ENCODE data around the gene FBXW11.

FBXW11 gene

DNA sequence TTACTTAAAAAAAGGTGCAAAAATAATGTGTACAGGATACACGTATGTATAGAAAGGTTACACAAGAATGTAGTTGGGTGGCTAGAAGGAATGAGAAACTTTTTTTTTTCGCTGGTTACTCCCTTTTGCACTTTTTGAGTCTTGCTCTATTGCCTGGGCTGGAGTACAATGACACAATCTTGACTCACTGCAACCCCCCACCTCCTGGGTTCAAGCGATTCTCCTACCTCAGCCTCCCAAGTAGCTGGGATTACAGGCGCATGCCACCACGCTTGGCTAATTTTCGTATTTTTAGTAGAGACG is 15.8 kb downstream of the FBXW11 start:
- H3K27ac ChIP-seq = no peak overlapping the region
- H4K20me1 ChIP-seq (ENCODE audit: insufficient read depth) = no peaks in the 10 kb centered on the region
- no peak overlapping the region for H2AFZ ChIP-seq (ENCODE audit: low read depth)
- H3K9ac ChIP-seq = no peak overlapping the region
- no peaks in the 10 kb centered on the region for H3K4me1 ChIP-seq (ENCODE audit: low read depth, poor library complexity, severe bottlenecking)
- H3K4me3 ChIP-seq (IDR thresholded peaks at IDR 0.05; ENCODE audit: insufficient read depth, low read depth, low read length) = no peak overlapping the region
- TF ChIP-seq, protein P1, sequence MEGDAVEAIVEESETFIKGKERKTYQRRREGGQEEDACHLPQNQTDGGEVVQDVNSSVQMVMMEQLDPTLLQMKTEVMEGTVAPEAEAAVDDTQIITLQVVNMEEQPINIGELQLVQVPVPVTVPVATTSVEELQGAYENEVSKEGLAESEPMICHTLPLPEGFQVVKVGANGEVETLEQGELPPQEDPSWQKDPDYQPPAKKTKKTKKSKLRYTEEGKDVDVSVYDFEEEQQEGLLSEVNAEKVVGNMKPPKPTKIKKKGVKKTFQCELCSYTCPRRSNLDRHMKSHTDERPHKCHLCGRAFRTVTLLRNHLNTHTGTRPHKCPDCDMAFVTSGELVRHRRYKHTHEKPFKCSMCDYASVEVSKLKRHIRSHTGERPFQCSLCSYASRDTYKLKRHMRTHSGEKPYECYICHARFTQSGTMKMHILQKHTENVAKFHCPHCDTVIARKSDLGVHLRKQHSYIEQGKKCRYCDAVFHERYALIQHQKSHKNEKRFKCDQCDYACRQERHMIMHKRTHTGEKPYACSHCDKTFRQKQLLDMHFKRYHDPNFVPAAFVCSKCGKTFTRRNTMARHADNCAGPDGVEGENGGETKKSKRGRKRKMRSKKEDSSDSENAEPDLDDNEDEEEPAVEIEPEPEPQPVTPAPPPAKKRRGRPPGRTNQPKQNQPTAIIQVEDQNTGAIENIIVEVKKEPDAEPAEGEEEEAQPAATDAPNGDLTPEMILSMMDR (conservative IDR thresholded peaks at IDR 0.05; ENCODE audit: low read depth, low read length) = no peak
- H3K79me2 ChIP-seq (ENCODE audit: insufficient read depth, low read depth) = 0 out of 2 replicates have a peak, but pooled peaks cover 3% of the 10 kb centered on the region
- no peaks in the 10 kb centered on the region for H3K27me3 ChIP-seq (ENCODE audit: insufficient read depth, low read depth)
- H3K4me2 ChIP-seq = no peak overlapping the region
- no peaks in the 10 kb centered on the region for H3K36me3 ChIP-seq (ENCODE audit: insufficient read depth)

DNA sequence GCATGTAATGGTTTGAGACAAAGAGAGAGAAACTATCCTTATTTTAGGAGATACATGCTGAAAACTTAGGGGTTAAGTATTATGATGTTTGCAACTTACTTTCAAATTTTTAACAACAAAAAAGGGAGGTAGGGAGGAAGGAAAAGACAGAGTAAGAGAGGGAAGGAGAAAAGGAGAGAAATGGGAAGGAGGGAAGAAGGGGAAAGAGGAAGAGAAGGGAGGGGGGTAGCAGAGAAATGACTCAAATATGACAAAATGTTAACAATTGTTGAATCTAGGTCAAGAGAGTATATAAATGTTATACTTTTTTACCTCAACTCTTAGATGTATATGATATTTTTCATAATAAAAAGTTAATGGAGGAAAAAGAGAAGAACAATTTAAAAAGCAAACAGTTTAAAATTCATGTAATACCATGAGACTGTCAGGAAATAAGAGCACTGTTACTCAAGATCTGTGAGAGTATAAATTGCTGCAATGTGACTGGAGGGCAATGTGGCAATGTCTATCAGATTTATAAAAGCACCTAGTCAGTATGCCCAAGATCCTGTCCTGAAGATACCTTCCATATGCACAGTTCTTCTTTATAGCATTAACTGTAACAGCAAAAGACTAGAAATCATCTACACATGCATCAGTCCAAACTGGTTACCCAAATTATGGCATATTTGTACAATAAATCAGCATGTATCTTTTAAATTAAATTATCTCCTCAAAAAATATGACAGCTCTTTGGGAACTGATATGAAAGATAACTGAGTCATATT is 16.3 kb downstream of the FBXW11 start:
- no peaks in the 10 kb centered on the region for H4K20me1 ChIP-seq (ENCODE audit: insufficient read depth)
- TF ChIP-seq, protein P1 (conservative IDR thresholded peaks at IDR 0.05; ENCODE audit: low read depth, low read length) = no peak
- H3K27me3 ChIP-seq (ENCODE audit: insufficient read depth, low read depth) = no peaks in the 10 kb centered on the region
- H3K4me2 ChIP-seq = no peak overlapping the region
- H3K4me1 ChIP-seq (ENCODE audit: low read depth, poor library complexity, severe bottlenecking) = no peaks in the 10 kb centered on the region
- H2AFZ ChIP-seq (ENCODE audit: low read depth) = no peak overlapping the region
- no peaks in the 10 kb centered on the region for H3K36me3 ChIP-seq (ENCODE audit: insufficient read depth)
- H3K27ac ChIP-seq = no peak overlapping the region
- no peak overlapping the region for H3K4me3 ChIP-seq (IDR thresholded peaks at IDR 0.05; ENCODE audit: insufficient read depth, low read depth, low read length)
- no peak overlapping the region for H3K9ac ChIP-seq
- H3K79me2 ChIP-seq (ENCODE audit: insufficient read depth, low read depth) = 0 out of 2 replicates have a peak, but pooled peaks cover 3% of the 10 kb centered on the region

DNA sequence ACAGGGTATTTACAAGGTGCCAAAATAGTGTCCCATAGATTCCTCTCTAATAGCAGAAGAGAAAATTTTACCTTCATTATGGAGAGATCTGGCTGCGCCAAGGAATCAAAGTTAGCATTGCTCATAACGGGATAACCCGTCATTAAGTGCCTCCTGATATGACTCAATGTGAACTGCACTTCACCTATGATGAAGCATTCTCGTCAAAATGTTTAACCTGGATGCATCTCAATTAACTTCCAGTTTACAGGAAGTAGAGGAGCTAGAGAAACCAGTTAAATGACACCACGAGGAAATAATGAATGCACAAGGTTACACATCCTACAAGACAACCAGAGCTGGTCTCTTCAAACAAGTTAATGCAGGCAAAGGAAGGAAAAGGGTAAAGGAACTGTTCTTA is 17.2 kb downstream of the FBXW11 start:
- H3K4me3 ChIP-seq (IDR thresholded peaks at IDR 0.05; ENCODE audit: insufficient read depth, low read depth, low read length) = no peak overlapping the region
- no peaks in the 10 kb centered on the region for H3K4me1 ChIP-seq (ENCODE audit: low read depth, poor library complexity, severe bottlenecking)
- no peak overlapping the region for H3K27ac ChIP-seq
- H2AFZ ChIP-seq (ENCODE audit: low read depth) = no peak overlapping the region
- H3K4me2 ChIP-seq = no peak overlapping the region
- no peaks in the 10 kb centered on the region for H3K36me3 ChIP-seq (ENCODE audit: insufficient read depth)
- H3K27me3 ChIP-seq (ENCODE audit: insufficient read depth, low read depth) = no peaks in the 10 kb centered on the region
- TF ChIP-seq, protein P1 (conservative IDR thresholded peaks at IDR 0.05; ENCODE audit: low read depth, low read length) = no peak
- no peak overlapping the region for H3K9ac ChIP-seq
- H4K20me1 ChIP-seq (ENCODE audit: insufficient read depth) = no peaks in the 10 kb centered on the region
- H3K79me2 ChIP-seq (ENCODE audit: insufficient read depth, low read depth) = 0 out of 2 replicates have a peak, but pooled peaks cover 3% of the 10 kb centered on the region

DNA sequence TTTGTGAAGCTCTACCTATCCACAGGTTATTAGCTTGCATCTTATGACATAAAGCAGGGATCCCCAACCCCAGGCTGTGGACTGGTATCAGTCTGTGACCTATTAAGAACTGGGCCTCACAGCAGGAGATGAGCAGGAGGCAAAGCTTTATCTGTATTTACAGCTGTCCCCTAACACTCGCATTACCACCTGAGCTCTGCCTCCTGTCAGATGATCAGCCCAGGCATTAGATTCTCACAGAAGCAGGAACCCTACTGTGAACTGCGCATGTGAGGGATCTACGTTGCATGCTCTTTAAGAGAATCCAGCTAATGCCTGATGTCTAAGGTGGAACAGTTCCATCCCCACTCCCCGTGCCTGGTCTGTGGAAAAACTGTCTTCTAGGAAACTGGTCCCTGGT is 19.7 kb downstream of the FBXW11 start:
- Histone ChIP-seq H3K4me1 (ENCODE audit: low read depth, poor library complexity, severe bottlenecking) (no peaks in the 10 kb centered on the region), H3K79me2 (ENCODE audit: insufficient read depth, low read depth) (0 out of 2 replicates have a peak, but pooled peaks cover 3% of the 10 kb centered on the region), H2AFZ (ENCODE audit: low read depth) (no peak overlapping the region), H3K36me3 (ENCODE audit: insufficient read depth) (no peaks in the 10 kb centered on the region), H3K27me3 (ENCODE audit: insufficient read depth, low read depth) (no peaks in the 10 kb centered on the region), H3K27ac (no peak overlapping the region), H3K4me2 (no peak overlapping the region), H4K20me1 (ENCODE audit: insufficient read depth) (no peaks in the 10 kb centered on the region), H3K9ac (no peak overlapping the region), H3K4me3 (IDR thresholded peaks at IDR 0.05; ENCODE audit: insufficient read depth, low read depth, low read length) (no peak overlapping the region)
- TF ChIP-seq, protein P1 (conservative IDR thresholded peaks at IDR 0.05; ENCODE audit: low read depth, low read length) = no peak

Measured in KMS-11 (cell line).